ENCODE measurements around the gene CHKA. TPM values are rescaled to one million over a fixed set of nuclear protein-coding genes. Genes with fewer than 3 reads are reported as not detected.

The CHKA gene
- total RNA-seq, 1 experiment from 2014 or later = 63.0 TPM

DNA sequence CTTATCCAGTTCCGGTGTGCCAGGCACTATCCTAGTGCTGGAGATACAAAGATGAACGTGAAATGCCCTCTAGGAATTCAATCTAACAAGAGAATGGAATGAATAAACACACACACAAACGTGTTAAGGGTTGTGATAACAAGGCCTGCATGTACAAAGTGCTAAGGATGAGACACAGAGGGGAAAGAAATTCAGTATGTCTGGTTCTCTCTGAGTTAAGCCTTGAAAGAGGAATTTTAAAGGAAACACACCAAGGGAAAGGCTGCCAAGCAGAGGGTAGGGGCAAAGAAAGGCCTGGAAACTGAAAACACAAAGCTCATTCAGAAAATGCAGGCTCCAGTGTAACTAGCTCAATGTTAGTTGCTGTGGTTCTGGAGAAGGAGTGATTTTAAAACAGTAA, 4.2 kb downstream of the CHKA start:
- Histone ChIP-seq H3K27ac (ENCODE audit: insufficient read length, low read depth, low read length) (no peak overlapping the region), H2BK5ac (ENCODE audit: insufficient read length, low read length) (no peak overlapping the region), H3K18ac (ENCODE audit: insufficient read length, low read depth, low read length) (no peak overlapping the region), H3K56ac (ENCODE audit: insufficient read length, low read depth, low read length) (no peak overlapping the region), H3K23me2 (ENCODE audit: insufficient read length, low read depth, low read length, poor library complexity, severe bottlenecking) (peaks cover 14% of the 10 kb centered on the region), H3T11ph (ENCODE audit: low read length) (no peak overlapping the region), H3K79me2 (ENCODE audit: insufficient read depth, low read length) (peaks cover 63% of the 10 kb centered on the region), H4K20me1 (ENCODE audit: control insufficient read depth, insufficient read depth, insufficient read length) (no peaks in the 10 kb centered on the region), H4K91ac (ENCODE audit: insufficient read length, low read depth, low read length) (no peak overlapping the region), H2BK12ac (ENCODE audit: insufficient read length, low read depth, low read length) (no peak overlapping the region), H2AFZ (ENCODE audit: low read length) (no peak overlapping the region), H3K4me1 (ENCODE audit: insufficient read depth, low read length) (no peaks in the 10 kb centered on the region; the same call in 1 of the 2 replicates), H2BK20ac (ENCODE audit: low read depth, low read length, poor library complexity, severe bottlenecking) (no peak overlapping the region), H3K14ac (ENCODE audit: insufficient read depth, low read length) (no peak overlapping the region), H3K79me1 (ENCODE audit: insufficient read depth, low read depth, low read length, poor library complexity, severe bottlenecking) (peaks cover 4% of the 10 kb centered on the region), H2BK120ac (ENCODE audit: low read depth, low read length, poor library complexity, severe bottlenecking) (no peak overlapping the region), H4K5ac (ENCODE audit: insufficient read length, low read depth, low read length) (no peak overlapping the region), H3K27me3 (ENCODE audit: insufficient read depth, low read length) (no peaks in the 10 kb centered on the region), H3K23ac (ENCODE audit: insufficient read length, low read depth, low read length) (no peak overlapping the region), H2AK5ac (ENCODE audit: insufficient read length, low read length) (no peak overlapping the region), H3K9me3 (ENCODE audit: control insufficient read depth, low read depth, low read length) (no peaks in the 10 kb centered on the region), H3K9ac (ENCODE audit: extremely low read depth, insufficient read length, low read length) (no peak overlapping the region), H4K8ac (replicated peaks; ENCODE audit: insufficient read length, low read depth, low read length) (no peak overlapping the region), H3K4me2 (ENCODE audit: insufficient read depth, insufficient read length, low read length) (no peak overlapping the region), H3K4ac (ENCODE audit: low read depth, low read length) (no peak overlapping the region), H2BK15ac (ENCODE audit: low read depth, low read length) (no peak overlapping the region)
- no peaks in the 10 kb centered on the region for H3K27me3 Mint-ChIP-seq (ENCODE audit: low read depth)
- peak overlapping the region in 2 of 3 experiments; percentile 14 to 92; a peak in 3 of 7 replicates for H3K27ac Mint-ChIP-seq
- peaks cover 5 to 43% (median 26%) of the 10 kb centered on the region in 3 experiments; a peak in 5 of 7 replicates for H3K36me3 Mint-ChIP-seq (ENCODE audit: insufficient read depth in 1 of 3, low read depth in 3 of 3)
- no CpG with 5 or more reads among the region's 3 CpGs for WGBS (ENCODE audit: extremely low coverage, insufficient read length, low lambda C conversion rate)
- TF ChIP-seq, protein P1, sequence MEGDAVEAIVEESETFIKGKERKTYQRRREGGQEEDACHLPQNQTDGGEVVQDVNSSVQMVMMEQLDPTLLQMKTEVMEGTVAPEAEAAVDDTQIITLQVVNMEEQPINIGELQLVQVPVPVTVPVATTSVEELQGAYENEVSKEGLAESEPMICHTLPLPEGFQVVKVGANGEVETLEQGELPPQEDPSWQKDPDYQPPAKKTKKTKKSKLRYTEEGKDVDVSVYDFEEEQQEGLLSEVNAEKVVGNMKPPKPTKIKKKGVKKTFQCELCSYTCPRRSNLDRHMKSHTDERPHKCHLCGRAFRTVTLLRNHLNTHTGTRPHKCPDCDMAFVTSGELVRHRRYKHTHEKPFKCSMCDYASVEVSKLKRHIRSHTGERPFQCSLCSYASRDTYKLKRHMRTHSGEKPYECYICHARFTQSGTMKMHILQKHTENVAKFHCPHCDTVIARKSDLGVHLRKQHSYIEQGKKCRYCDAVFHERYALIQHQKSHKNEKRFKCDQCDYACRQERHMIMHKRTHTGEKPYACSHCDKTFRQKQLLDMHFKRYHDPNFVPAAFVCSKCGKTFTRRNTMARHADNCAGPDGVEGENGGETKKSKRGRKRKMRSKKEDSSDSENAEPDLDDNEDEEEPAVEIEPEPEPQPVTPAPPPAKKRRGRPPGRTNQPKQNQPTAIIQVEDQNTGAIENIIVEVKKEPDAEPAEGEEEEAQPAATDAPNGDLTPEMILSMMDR (conservative IDR thresholded peaks at IDR 0.05) = no peak
- H3K4me3 Mint-ChIP-seq = peak overlapping the region in 1 of 2 experiments; percentile 4; a peak in 1 of 5 replicates
- H3K4me1 Mint-ChIP-seq = peaks cover 28 to 38% of the 10 kb centered on the region in 2 experiments
- no peaks in the 10 kb centered on the region for H3K9me3 Mint-ChIP-seq
- DNase-seq = no peak

All from H9 (cell line).